ENCODE measurements around the gene NINL. TPM values are rescaled to one million over a fixed set of nuclear protein-coding genes. Genes with fewer than 3 reads are reported as not detected.

NINL gene
- total and polyA plus RNA-seq, 4 experiments from 2014 or later: 0.36 to 4.0 (median 3.4) TPM; not detected in 1

DNA sequence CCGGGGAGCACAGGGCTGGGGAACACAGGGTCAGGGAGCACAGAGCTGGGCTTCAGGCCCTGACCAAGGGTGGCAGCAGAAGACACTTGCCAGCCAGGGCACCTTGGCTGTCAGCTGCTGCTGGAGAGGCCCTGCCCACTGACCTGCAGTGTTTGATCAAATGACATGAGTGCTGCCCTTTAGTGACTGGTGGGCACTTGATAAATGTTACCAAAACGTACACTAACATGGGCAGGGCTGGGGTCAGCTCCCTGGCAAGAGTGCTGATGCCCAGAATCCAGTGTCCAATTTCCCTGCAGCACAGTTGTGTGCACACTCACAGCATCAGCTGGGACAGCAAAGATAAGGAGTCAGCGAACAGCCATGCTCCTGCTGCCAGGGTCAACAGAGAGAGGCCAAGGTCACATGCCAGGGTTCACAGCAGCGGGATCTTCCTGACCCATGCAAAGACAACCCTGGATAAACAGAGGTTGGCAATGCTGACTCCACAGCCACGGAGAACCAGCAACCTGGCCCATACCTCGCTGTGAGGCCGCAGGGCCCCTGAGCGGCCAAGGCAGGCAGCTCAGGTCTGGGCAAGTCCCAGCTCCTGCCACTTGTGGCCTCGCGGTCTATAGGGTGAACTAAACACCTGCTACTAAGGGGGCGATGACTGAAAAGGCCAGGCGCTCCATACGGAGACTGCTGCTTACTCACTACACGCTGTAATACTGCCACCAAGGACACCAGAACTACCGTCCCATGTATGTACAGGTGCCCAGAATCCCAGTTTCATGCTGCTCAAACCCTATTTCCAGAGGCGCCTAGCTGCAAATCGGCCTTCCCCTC lies 46.3 kb downstream of the NINL start:
- H3K4me1 ChIP-seq (ENCODE audit: insufficient read depth, low read length): no peaks in the 10 kb centered on the region
- Mint-ChIP-seq H3K4me3 (no peak overlapping the region), H3K9me3 (no peaks in the 10 kb centered on the region), H3K36me3 (no peaks in the 10 kb centered on the region), H3K27ac (no peak overlapping the region), H3K27me3 (no peaks in the 10 kb centered on the region), H3K4me1 (no peaks in the 10 kb centered on the region)
- no peak overlapping the region for H3K4me3 ChIP-seq (ENCODE audit: low read length in 2 of 2)
- H3K27ac ChIP-seq (ENCODE audit: low read depth, low read length): no peak overlapping the region
- ChIA-PET CTCF (ENCODE audit: partially characterized antibody) (no interaction called here), POLR2A (ENCODE audit: partially characterized antibody) (no interaction called here)
- H3K27me3 ChIP-seq (ENCODE audit: insufficient read depth, low read length): no peaks in the 10 kb centered on the region
- no peaks in the 10 kb centered on the region for H3K36me3 ChIP-seq (ENCODE audit: insufficient read depth, low read length)
- intact Hi-C loops (cut with micrococcal nuclease): no loop called here
- no peaks in the 10 kb centered on the region for H3K9me3 ChIP-seq (ENCODE audit: control insufficient read depth in 1 of 2, low read length in 2 of 2)
- no peak for DNase-seq

DNA sequence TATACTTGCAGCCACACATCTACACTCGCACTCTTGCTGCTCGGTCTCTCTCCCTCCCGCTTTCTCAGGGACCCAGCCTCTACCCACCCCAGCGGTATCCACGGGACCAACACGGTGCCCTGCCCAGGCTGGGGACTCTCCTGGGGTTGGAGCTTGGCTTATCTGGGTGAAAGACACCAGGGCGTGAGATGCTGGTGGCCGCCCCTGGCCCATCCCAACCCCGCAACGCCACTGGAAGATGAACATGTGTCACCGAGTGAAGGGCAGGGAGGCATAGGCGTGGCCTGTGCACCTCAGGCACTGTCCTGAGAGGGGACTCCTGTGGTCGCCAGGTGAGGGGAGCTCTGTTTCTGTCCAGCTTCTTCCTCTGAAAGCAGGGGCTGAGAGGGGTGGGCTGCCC lies 47.4 kb downstream of the NINL start:
- Histone ChIP-seq H3K9me3 (ENCODE audit: control insufficient read depth in 1 of 2, low read length in 2 of 2) (no peaks in the 10 kb centered on the region), H3K4me1 (ENCODE audit: insufficient read depth, low read length) (no peaks in the 10 kb centered on the region), H3K36me3 (ENCODE audit: insufficient read depth, low read length) (no peaks in the 10 kb centered on the region), H3K27ac (ENCODE audit: low read depth, low read length) (no peak overlapping the region), H3K4me3 (ENCODE audit: low read length in 2 of 2) (no peak overlapping the region), H3K27me3 (ENCODE audit: insufficient read depth, low read length) (no peaks in the 10 kb centered on the region)
- intact Hi-C loops (cut with micrococcal nuclease): no loop called here
- no peaks in the 10 kb centered on the region for H3K36me3 Mint-ChIP-seq
- H3K9me3 Mint-ChIP-seq: no peaks in the 10 kb centered on the region
- POLR2A ChIA-PET (ENCODE audit: partially characterized antibody): no interaction called here
- H3K27me3 Mint-ChIP-seq: no peaks in the 10 kb centered on the region
- H3K27ac Mint-ChIP-seq: no peak overlapping the region
- CTCF ChIA-PET (ENCODE audit: partially characterized antibody): no interaction called here
- H3K4me3 Mint-ChIP-seq: no peak overlapping the region
- no peaks in the 10 kb centered on the region for H3K4me1 Mint-ChIP-seq
- no peak for DNase-seq

DNA sequence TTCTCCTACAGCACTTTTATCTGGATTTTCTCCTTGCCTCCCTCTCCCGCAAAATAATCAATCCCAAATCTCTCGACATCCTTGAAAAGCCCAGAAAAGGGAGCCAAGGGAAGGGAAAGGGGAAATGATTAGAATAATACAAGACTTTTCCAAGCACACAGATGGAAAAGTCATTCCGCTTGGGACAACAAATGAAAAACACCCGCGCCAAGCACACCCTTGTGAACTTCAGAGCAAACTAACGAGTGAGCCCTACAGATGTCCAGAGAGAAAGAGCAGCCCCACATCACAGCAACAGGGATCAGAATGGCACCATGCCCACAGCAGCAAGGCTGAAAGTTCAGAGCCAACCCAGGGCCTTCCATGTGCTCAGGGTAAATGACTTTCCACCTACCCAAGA lies 49.6 kb downstream of the NINL start:
- ChIA-PET CTCF (ENCODE audit: partially characterized antibody) (no interaction called here), POLR2A (ENCODE audit: partially characterized antibody) (no interaction called here)
- no peak for DNase-seq
- Histone ChIP-seq H3K36me3 (ENCODE audit: insufficient read depth, low read length) (no peaks in the 10 kb centered on the region), H3K4me1 (ENCODE audit: insufficient read depth, low read length) (no peaks in the 10 kb centered on the region), H3K9me3 (ENCODE audit: control insufficient read depth in 1 of 2, low read length in 2 of 2) (no peaks in the 10 kb centered on the region), H3K27ac (ENCODE audit: low read depth, low read length) (no peak overlapping the region), H3K27me3 (ENCODE audit: insufficient read depth, low read length) (no peaks in the 10 kb centered on the region), H3K4me3 (ENCODE audit: low read length in 2 of 2) (no peak overlapping the region)
- Mint-ChIP-seq H3K27ac (no peak overlapping the region), H3K9me3 (peaks cover 0 to 5% (median under 1%) of the 10 kb centered on the region in 8 donors), H3K36me3 (peaks cover 0 to 3% of the 10 kb centered on the region in 2 donors), H3K4me3 (no peak overlapping the region), H3K27me3 (peaks cover 0 to 1% of the 10 kb centered on the region in 2 donors), H3K4me1 (no peaks in the 10 kb centered on the region)
- intact Hi-C loops (cut with micrococcal nuclease): no loop called here

DNA sequence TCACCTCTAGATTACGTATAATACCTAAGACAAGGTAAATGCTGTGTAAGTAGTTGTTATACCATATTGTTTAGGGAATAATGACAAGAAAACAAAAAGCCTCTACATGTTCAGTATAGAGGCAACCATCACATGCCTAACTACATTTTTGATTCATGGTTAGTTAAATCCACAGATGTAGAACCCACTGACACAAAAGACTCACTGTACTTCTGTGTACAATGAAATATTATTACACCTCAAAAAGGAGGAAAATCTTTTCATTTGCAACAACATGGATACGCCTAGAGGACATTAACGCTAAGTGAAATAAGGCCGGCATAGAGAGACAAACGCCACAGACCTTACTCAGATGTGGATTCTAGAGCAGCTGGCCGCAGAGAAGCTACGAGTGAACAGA lies 50.5 kb downstream of the NINL start:
- CTCF ChIA-PET (ENCODE audit: partially characterized antibody): no interaction called here
- Mint-ChIP-seq H3K27me3 (peaks cover 0 to 1% of the 10 kb centered on the region in 2 donors), H3K4me1 (no peaks in the 10 kb centered on the region), H3K27ac (no peak overlapping the region), H3K36me3 (peaks cover 0 to 10% of the 10 kb centered on the region in 2 donors), H3K9me3 (peaks cover 0 to 13% (median 8%) of the 10 kb centered on the region in 8 donors), H3K4me3 (no peak overlapping the region)
- Histone ChIP-seq H3K4me1 (ENCODE audit: insufficient read depth, low read length) (no peaks in the 10 kb centered on the region), H3K9me3 (ENCODE audit: control insufficient read depth in 1 of 2, low read length in 2 of 2) (no peaks in the 10 kb centered on the region), H3K4me3 (ENCODE audit: low read length in 2 of 2) (no peak overlapping the region), H3K36me3 (ENCODE audit: insufficient read depth, low read length) (no peaks in the 10 kb centered on the region), H3K27ac (ENCODE audit: low read depth, low read length) (no peak overlapping the region), H3K27me3 (ENCODE audit: insufficient read depth, low read length) (no peaks in the 10 kb centered on the region)
- intact Hi-C loops (cut with micrococcal nuclease): no loop called here
- DNase-seq: no peak
- POLR2A ChIA-PET (ENCODE audit: partially characterized antibody): no interaction called here

DNA sequence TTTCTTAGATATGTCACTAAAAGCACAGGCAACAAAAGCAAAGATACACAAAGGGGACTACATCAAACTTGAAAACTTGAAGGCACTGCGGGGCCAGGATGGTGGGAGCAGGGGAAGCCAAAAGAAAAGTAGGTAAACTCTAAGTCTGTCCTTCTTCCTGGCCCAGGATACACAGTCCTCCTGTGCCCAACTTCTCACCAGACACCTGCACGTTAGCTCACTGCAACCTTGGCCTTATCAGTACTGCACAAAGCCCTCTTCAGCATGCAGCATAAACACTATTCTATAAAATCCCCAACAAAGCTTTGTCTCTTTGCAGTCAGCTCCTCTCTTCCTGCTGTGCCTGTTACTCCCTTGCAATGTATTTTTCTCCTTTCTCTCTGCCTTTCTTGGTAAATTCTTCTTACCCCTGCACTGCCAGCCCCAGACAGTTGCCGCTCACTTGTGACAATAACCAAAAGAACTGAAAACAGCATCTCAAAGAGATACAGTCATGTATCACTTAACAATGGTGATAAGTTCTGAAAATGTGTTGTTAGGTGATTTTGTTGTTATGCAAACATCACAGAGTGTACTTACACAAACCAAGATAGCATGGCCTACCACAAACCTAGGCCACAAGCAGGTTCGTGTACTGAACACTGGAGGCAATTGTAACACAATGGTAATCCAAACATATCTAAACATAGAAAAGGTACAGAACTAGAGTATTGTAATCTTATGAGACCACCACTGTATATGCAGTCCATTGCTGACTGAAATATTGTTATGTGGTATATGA lies 51.2 kb downstream of the NINL start:
- intact Hi-C loops (cut with micrococcal nuclease): no loop called here
- Mint-ChIP-seq H3K4me3 (no peak overlapping the region), H3K27me3 (peaks cover 0 to 1% of the 10 kb centered on the region in 2 donors), H3K9me3 (peaks cover 0 to 13% (median 8%) of the 10 kb centered on the region in 8 donors), H3K4me1 (no peaks in the 10 kb centered on the region), H3K27ac (no peak overlapping the region), H3K36me3 (peaks cover 0 to 10% of the 10 kb centered on the region in 2 donors)
- Histone ChIP-seq H3K36me3 (ENCODE audit: insufficient read depth, low read length) (no peaks in the 10 kb centered on the region), H3K4me3 (ENCODE audit: low read length in 2 of 2) (no peak overlapping the region), H3K9me3 (ENCODE audit: control insufficient read depth in 1 of 2, low read length in 2 of 2) (no peaks in the 10 kb centered on the region), H3K27me3 (ENCODE audit: insufficient read depth, low read length) (no peaks in the 10 kb centered on the region), H3K27ac (ENCODE audit: low read depth, low read length) (no peak overlapping the region), H3K4me1 (ENCODE audit: insufficient read depth, low read length) (no peaks in the 10 kb centered on the region)
- ChIA-PET POLR2A (ENCODE audit: partially characterized antibody) (no interaction called here), CTCF (ENCODE audit: partially characterized antibody) (no interaction called here)
- no peak for DNase-seq

DNA sequence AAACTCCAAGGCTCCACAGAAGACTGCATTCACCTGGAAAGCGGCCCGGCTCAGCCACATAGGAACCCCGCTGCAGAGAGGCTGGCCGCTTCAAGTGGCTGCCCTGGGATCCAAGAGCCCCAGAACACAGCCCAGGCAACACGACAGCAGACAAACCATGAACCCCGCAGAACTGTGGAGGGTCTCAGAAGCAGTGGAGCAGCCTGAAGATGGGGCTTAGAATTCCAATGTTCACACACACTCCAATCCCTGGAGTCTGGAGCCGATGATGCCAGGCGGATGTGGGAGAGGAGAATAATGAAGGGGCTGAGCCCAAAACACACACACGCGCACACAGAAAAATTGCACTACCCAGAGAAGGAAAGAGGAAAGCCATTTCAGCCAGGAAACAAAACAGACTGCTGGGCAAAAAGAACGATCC lies 52.4 kb downstream of the NINL start:
- intact Hi-C loops (cut with micrococcal nuclease): no loop called here

DNA sequence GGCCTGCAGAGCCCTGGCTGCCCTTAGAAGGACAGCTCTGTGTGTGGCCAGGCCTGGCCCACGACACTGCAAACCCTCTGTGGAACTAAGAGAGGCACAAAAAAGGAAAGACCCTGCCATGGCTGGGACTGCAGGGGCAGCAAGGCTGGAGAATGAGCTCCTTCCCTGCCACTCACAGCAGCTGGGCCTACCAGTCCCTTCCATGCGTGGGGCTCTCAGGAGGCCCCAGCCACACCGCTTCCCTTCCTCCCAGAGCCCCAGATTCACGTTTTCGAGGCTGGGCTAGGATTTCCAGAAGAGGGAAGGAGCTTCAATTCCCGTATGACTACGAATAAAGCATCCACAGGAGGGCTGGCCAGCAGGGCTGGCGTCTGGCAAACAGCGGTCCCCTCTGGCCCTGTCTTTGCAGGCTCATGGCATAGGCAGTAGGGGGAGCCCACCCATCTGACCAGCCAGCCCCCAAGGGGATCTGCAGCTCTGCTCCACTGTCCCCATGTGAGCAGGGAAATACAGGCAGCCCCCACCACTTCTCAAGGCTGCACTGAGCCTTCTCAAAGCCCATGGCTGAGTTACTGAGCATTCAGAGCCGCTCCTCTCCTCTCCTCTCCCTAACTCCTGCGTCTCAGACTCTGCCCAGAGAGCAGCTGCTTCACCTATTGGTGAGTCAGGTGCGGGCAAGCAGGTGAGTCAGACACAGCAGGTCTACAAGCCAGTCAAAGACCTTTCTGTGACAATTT lies 53.1 kb downstream of the NINL start:
- H3K4me3 ChIP-seq (ENCODE audit: low read length in 2 of 2): no peak overlapping the region
- H3K9me3 Mint-ChIP-seq: peaks cover 0 to 13% (median 8%) of the 10 kb centered on the region in 8 donors
- no peak overlapping the region for H3K27ac ChIP-seq (ENCODE audit: low read depth, low read length)
- POLR2A ChIA-PET (ENCODE audit: partially characterized antibody): no interaction called here
- H3K27me3 Mint-ChIP-seq: peaks cover 0 to 1% of the 10 kb centered on the region in 2 donors
- H3K27ac Mint-ChIP-seq: no peak overlapping the region
- H3K9me3 ChIP-seq (ENCODE audit: control insufficient read depth in 1 of 2, low read length in 2 of 2): no peaks in the 10 kb centered on the region
- H3K4me3 Mint-ChIP-seq: no peak overlapping the region
- CTCF ChIA-PET (ENCODE audit: partially characterized antibody): no interaction called here
- H3K36me3 Mint-ChIP-seq: peaks cover 0 to 10% of the 10 kb centered on the region in 2 donors
- no peaks in the 10 kb centered on the region for H3K4me1 Mint-ChIP-seq
- intact Hi-C loops (cut with micrococcal nuclease): no loop called here
- H3K36me3 ChIP-seq (ENCODE audit: insufficient read depth, low read length): no peaks in the 10 kb centered on the region
- no peaks in the 10 kb centered on the region for H3K4me1 ChIP-seq (ENCODE audit: insufficient read depth, low read length)
- no peaks in the 10 kb centered on the region for H3K27me3 ChIP-seq (ENCODE audit: insufficient read depth, low read length)
- no peak for DNase-seq

More for the DNA sequence above, 52.4 kb downstream of the NINL start:
- Histone ChIP-seq H3K4me3 (ENCODE audit: low read length in 2 of 2) (no peak overlapping the region), H3K4me1 (ENCODE audit: insufficient read depth, low read length) (no peaks in the 10 kb centered on the region), H3K9me3 (ENCODE audit: control insufficient read depth in 1 of 2, low read length in 2 of 2) (no peaks in the 10 kb centered on the region), H3K27me3 (ENCODE audit: insufficient read depth, low read length) (no peaks in the 10 kb centered on the region), H3K27ac (ENCODE audit: low read depth, low read length) (no peak overlapping the region), H3K36me3 (ENCODE audit: insufficient read depth, low read length) (no peaks in the 10 kb centered on the region)
- Mint-ChIP-seq H3K36me3 (peaks cover 0 to 10% of the 10 kb centered on the region in 2 donors), H3K4me3 (no peak overlapping the region), H3K27ac (no peak overlapping the region), H3K9me3 (peaks cover 0 to 13% (median 8%) of the 10 kb centered on the region in 8 donors), H3K27me3 (peaks cover 0 to 1% of the 10 kb centered on the region in 2 donors), H3K4me1 (no peaks in the 10 kb centered on the region)
- DNase-seq: no peak
- POLR2A ChIA-PET (ENCODE audit: partially characterized antibody): no interaction called here
- CTCF ChIA-PET (ENCODE audit: partially characterized antibody): no interaction called here
